ENCODE results near the gene KIF26B. TPM values are rescaled to one million over a fixed set of nuclear protein-coding genes. Genes with fewer than 3 reads are reported as not detected.

Gene KIF26B
- total and polyA plus RNA-seq, 2 of the 4 experiments (the other 2 are of a cell fraction): 0.53 to 0.54 TPM

DNA sequence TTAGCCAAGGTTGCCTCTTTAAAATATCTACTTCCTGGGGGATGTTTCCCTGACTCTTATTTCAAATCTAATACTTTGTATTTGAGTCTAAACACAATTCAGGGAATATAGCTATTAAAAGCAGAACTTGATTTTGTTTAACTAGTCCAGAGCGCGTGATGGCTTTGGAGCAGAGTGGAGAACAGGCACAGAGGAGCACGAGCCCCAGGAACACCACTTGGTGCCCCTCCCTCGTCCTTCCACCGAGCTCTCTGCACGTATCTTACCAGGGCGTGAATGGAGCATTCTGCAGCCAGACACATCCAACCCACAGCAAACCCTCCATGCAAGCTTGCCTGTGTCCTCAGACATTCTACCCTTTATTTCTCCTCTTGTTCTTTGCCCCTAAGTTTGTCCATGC lies 14.1 kb downstream of the KIF26B start:
- H3K18ac ChIP-seq (ENCODE audit: low read depth, low read length): no peak overlapping the region
- no peak overlapping the region for H2BK5ac ChIP-seq (ENCODE audit: low read depth, low read length, poor library complexity, severe bottlenecking)
- intact Hi-C loops (cut with micrococcal nuclease) (no loop called here), dilution Hi-C loops (cut with HindIII; ENCODE audit: low sequenced_read_pairs, unreplicated experiment) (no loop called here), in situ Hi-C loops (cut with MboI; ENCODE audit: low sequenced_read_pairs) (loop anchor here (25.0 kb wide), 1 partner anchor 1518 kb away; no protein-coding TSS in a partner anchor)
- no peaks in the 10 kb centered on the region for H3K4me1 ChIP-seq (ENCODE audit: control insufficient read depth, insufficient read depth, low read length)
- H3K9me1 ChIP-seq (ENCODE audit: insufficient read depth, low read length): peaks cover 4% of the 10 kb centered on the region; the same call in 1 of the 2 replicates
- CTCF ChIA-PET: interaction anchor here (2.8 kb wide), 1 partner anchor 12 kb away, joined by 12 read pairs; no protein-coding TSS in a partner anchor
- H4K91ac ChIP-seq (ENCODE audit: insufficient read depth, low read depth, low read length): no peak overlapping the region
- H3K23ac ChIP-seq (ENCODE audit: low read depth, low read length): no peak overlapping the region
- H4K20me1 ChIP-seq (ENCODE audit: insufficient read depth, low read length): no peaks in the 10 kb centered on the region
- ATAC-seq (ENCODE audit: low read depth) (no peak), DNase-seq (no peak)
- no peak overlapping the region for H3K56ac ChIP-seq (ENCODE audit: extremely low read depth, insufficient read depth, low read length)
- H3K36me3 ChIP-seq (ENCODE audit: control insufficient read depth, insufficient read depth, low read length): peaks cover 6% of the 10 kb centered on the region
- H2BK120ac ChIP-seq (ENCODE audit: low read depth, low read length): no peak overlapping the region
- H3K27me3 ChIP-seq (ENCODE audit: control insufficient read depth, insufficient read depth, low read length): no peaks in the 10 kb centered on the region
- no TSS peak for BruUV-seq (replicated peaks)
- H3K14ac ChIP-seq (replicated peaks; ENCODE audit: low read depth, low read length): no peak overlapping the region
- no peak overlapping the region for H2BK20ac ChIP-seq (ENCODE audit: low read depth, low read length)
- no peak overlapping the region for H2AK5ac ChIP-seq (ENCODE audit: low read depth, low read length)
- no peak overlapping the region for H4K8ac ChIP-seq (ENCODE audit: low read depth in 2 of 2, low read length in 2 of 2)
- H3K4me3 ChIP-seq (ENCODE audit: insufficient read depth, low read depth, low read length): no peak overlapping the region
- H3K9me3 ChIP-seq (ENCODE audit: control insufficient read depth, insufficient read depth, low read length): no peaks in the 10 kb centered on the region; the same call in 1 of the 2 replicates
- H4K5ac ChIP-seq (ENCODE audit: low read depth, low read length): no peak overlapping the region
- POLR2A ChIA-PET (ENCODE audit: unreplicated experiment): no interaction called here
- no peak overlapping the region for H2BK15ac ChIP-seq (ENCODE audit: low read depth, low read length)
- H2AFZ ChIP-seq (replicated peaks; ENCODE audit: low read length, poor library complexity): no peak overlapping the region
- H3K4me2 ChIP-seq (ENCODE audit: low read depth, low read length): no peak overlapping the region
- H2AK9ac ChIP-seq (replicated peaks; ENCODE audit: low read depth, low read length, poor library complexity): no peak overlapping the region
- H3K27ac ChIP-seq (ENCODE audit: insufficient read depth, low read length): no peak overlapping the region
- no peak overlapping the region for H3K9ac ChIP-seq (ENCODE audit: low read depth, low read length)
- TF ChIP-seq BHLHE40 (IDR thresholded peaks at IDR 0.05; ENCODE audit: low read depth, low read length): no peak
- no peak for TF ChIP-seq CHD1 (IDR thresholded peaks at IDR 0.05; ENCODE audit: low read depth, low read length)
- TF ChIP-seq MAFK (IDR thresholded peaks at IDR 0.05; ENCODE audit: low read depth, low read length): no peak
- TF ChIP-seq NFE2L2 (IDR thresholded peaks at IDR 0.05; ENCODE audit: low read depth, low read length): no peak
- no peak for TF ChIP-seq SMC3 (IDR thresholded peaks at IDR 0.05; ENCODE audit: low read depth, low read length)
- TF ChIP-seq RFX5 (IDR thresholded peaks at IDR 0.05; ENCODE audit: low read depth, low read length): no peak
- TF ChIP-seq, protein P1, sequence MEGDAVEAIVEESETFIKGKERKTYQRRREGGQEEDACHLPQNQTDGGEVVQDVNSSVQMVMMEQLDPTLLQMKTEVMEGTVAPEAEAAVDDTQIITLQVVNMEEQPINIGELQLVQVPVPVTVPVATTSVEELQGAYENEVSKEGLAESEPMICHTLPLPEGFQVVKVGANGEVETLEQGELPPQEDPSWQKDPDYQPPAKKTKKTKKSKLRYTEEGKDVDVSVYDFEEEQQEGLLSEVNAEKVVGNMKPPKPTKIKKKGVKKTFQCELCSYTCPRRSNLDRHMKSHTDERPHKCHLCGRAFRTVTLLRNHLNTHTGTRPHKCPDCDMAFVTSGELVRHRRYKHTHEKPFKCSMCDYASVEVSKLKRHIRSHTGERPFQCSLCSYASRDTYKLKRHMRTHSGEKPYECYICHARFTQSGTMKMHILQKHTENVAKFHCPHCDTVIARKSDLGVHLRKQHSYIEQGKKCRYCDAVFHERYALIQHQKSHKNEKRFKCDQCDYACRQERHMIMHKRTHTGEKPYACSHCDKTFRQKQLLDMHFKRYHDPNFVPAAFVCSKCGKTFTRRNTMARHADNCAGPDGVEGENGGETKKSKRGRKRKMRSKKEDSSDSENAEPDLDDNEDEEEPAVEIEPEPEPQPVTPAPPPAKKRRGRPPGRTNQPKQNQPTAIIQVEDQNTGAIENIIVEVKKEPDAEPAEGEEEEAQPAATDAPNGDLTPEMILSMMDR (conservative IDR thresholded peaks at IDR 0.05; ENCODE audit: low read depth, low read length): no peak
- TF ChIP-seq FOS (IDR thresholded peaks at IDR 0.05; ENCODE audit: low read depth, low read length): no peak
- TF ChIP-seq CEBPB (IDR thresholded peaks at IDR 0.05; ENCODE audit: low read depth, low read length): no peak
- TF ChIP-seq RCOR1 (IDR thresholded peaks at IDR 0.05; ENCODE audit: insufficient replicate concordance, low read length): no peak
- no peak for TF ChIP-seq POLR2A (IDR thresholded peaks at IDR 0.05; ENCODE audit: low read depth, low read length)
- no peak for TF ChIP-seq RAD21 (IDR thresholded peaks at IDR 0.05; ENCODE audit: low read length)
- TF ChIP-seq MXI1 (IDR thresholded peaks at IDR 0.05; ENCODE audit: borderline replicate concordance, low read depth, low read length): no peak
- TF ChIP-seq, protein P2, sequence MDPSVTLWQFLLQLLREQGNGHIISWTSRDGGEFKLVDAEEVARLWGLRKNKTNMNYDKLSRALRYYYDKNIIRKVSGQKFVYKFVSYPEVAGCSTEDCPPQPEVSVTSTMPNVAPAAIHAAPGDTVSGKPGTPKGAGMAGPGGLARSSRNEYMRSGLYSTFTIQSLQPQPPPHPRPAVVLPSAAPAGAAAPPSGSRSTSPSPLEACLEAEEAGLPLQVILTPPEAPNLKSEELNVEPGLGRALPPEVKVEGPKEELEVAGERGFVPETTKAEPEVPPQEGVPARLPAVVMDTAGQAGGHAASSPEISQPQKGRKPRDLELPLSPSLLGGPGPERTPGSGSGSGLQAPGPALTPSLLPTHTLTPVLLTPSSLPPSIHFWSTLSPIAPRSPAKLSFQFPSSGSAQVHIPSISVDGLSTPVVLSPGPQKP (IDR thresholded peaks at IDR 0.05; ENCODE audit: borderline replicate concordance, low read depth, low read length): no peak
- no peak for TF ChIP-seq USF2 (IDR thresholded peaks at IDR 0.05; ENCODE audit: low read depth, low read length)
- H3K4ac ChIP-seq (ENCODE audit: low read depth, low read length): no peak overlapping the region
- peaks cover 3 to 7% of the 10 kb centered on the region in 2 experiments; a peak in 2 of 4 replicates for H3K79me1 ChIP-seq (ENCODE audit: low read depth in 1 of 2, low read length in 2 of 2)
- no CpG with 5 or more reads among the region's 7 CpGs for WGBS, 2 experiments (ENCODE audit: extremely low coverage in 2 of 2, insufficient read length in 1 of 2)

Data from IMR-90 (cell line).